HG03039 (cell line): ENCODE measurements around the gene PDLIM7.

Experiments
- ATAC-seq: cut with Tn5 transposase; IDR thresholded peaks from one replicate; pipeline ENCODE4 v1.9.1; 2021; ENCODE audit warnings: mild to moderate bottlenecking, moderate library complexity; ENCODE audit not compliant: unreplicated experiment

Gene PDLIM7

GRCh38 chr5:177458912-177459350, 38.5 kb downstream of the PDLIM7 start:
- no peak for ATAC-seq

GRCh38 chr5:177457852-177458681, 39.3 kb downstream of the PDLIM7 start:
- ATAC-seq = no peak

- no peak for ATAC-seq
These were observed 40.2 kb downstream of the PDLIM7 start for GRCh38 chr5:177456976-177457851.

- ATAC-seq = no peak
These were observed 40.8 kb downstream of the PDLIM7 start for GRCh38 chr5:177456591-177456964.

GRCh38 chr5:177455661-177456590, 41.5 kb downstream of the PDLIM7 start:
- ATAC-seq = peak; percentile 0

- ATAC-seq = peak; percentile 47
These were observed 42.3 kb downstream of the PDLIM7 start for GRCh38 chr5:177455036-177455660.

- peak; percentile 50 for ATAC-seq
These were observed 42.9 kb downstream of the PDLIM7 start for GRCh38 chr5:177454397-177455035.

GRCh38 chr5:177453852-177454396, 43.5 kb downstream of the PDLIM7 start:
- peak; percentile 3 for ATAC-seq

- no peak for ATAC-seq
These were observed 44.4 kb downstream of the PDLIM7 start for GRCh38 chr5:177452688-177453638.

GRCh38 chr5:177450667-177451424, 46.6 kb downstream of the PDLIM7 start:
- ATAC-seq = no peak

- no peak for ATAC-seq
These were observed 48.0 kb downstream of the PDLIM7 start for GRCh38 chr5:177449140-177450061.

- no peak for ATAC-seq
These were observed 49.0 kb downstream of the PDLIM7 start for GRCh38 chr5:177448244-177448950.

- no peak for ATAC-seq
These were observed 49.7 kb downstream of the PDLIM7 start for GRCh38 chr5:177447611-177448243.

- ATAC-seq = peak; percentile 34
These were observed 50.3 kb downstream of the PDLIM7 start for GRCh38 chr5:177447066-177447610.
